ENCODE results near the gene SLC4A9.
A peak's percentile ranks its signal among the peaks of the same experiment; 100 is the strongest.

The SLC4A9 gene

DNA sequence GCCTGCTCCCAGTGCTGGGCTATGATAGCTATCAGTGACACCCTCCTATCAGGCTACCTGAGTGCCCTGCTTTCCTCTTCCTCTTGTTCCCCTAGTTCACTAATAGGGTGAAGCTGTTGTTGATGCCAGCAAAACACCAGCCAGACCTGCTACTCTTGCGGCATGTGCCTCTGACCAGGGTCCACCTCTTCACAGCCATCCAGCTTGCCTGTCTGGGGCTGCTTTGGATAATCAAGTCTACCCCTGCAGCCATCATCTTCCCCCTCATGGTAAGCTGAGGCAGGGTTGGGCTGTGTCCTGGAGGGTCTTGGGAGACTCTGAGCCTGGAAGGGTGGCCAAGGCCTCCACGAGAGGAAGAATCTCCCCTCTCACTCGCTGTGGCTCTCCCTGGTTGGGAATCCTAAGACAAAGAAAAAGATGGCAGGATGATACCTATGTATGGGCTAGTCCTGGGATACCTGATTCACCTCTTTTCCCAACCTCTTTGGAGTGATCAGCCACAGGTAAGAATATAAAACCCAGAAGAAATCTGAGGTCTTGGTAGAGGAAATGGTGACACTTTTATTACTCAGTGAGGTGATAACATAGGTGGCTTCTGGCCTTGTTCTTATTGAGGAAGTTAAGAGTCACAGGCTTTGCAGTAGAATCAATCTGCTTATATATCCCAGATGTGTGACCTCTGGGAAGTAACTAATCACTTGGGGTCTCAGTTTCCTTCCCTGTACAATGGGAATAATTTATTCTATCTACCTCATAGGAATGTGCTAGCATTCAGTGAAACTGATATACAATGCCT is 11.6 kb downstream of the SLC4A9 start:
- TF ChIP-seq, protein P1, sequence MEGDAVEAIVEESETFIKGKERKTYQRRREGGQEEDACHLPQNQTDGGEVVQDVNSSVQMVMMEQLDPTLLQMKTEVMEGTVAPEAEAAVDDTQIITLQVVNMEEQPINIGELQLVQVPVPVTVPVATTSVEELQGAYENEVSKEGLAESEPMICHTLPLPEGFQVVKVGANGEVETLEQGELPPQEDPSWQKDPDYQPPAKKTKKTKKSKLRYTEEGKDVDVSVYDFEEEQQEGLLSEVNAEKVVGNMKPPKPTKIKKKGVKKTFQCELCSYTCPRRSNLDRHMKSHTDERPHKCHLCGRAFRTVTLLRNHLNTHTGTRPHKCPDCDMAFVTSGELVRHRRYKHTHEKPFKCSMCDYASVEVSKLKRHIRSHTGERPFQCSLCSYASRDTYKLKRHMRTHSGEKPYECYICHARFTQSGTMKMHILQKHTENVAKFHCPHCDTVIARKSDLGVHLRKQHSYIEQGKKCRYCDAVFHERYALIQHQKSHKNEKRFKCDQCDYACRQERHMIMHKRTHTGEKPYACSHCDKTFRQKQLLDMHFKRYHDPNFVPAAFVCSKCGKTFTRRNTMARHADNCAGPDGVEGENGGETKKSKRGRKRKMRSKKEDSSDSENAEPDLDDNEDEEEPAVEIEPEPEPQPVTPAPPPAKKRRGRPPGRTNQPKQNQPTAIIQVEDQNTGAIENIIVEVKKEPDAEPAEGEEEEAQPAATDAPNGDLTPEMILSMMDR (IDR thresholded peaks at IDR 0.05) = no peak
- Mint-ChIP-seq H3K4me1 (peaks cover 8% of the 10 kb centered on the region), H3K27ac (no peak overlapping the region), H3K27me3 (ENCODE audit: low read depth, poor library complexity) (peaks cover 1% of the 10 kb centered on the region), H3K36me3 (ENCODE audit: low read depth) (no peaks in the 10 kb centered on the region), H3K9me3 (no peaks in the 10 kb centered on the region), H3K4me3 (no peak overlapping the region)
- no peak for DNase-seq

DNA sequence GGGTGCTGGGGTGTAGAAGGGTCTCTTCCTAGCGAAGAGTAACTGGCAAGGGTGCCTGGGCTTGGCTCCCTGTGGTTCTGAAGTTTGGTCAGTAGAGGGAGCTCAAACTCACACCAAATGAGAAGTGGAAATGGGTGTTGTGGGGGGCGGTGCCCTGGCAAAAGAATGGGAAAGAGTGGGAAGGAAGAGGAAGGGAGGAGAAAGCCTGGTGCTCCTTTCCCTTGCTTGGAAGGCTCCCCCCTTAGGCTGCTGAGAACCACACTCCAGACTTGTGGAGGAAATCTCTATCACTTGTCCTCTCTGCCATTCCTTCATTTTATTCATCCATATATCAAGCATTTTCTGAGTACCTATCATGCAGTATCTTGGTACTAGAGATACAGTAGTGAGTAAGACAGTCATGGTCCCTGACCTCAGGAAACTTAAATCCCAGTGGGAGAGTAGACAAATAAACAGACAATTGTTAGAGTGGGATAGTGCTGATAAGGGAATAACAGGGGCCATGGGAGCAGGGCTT is 13.0 kb downstream of the SLC4A9 start:
- Mint-ChIP-seq H3K27me3 (ENCODE audit: low read depth, poor library complexity) (peaks cover 4% of the 10 kb centered on the region), H3K9me3 (no peaks in the 10 kb centered on the region), H3K4me1 (peaks cover 8% of the 10 kb centered on the region), H3K36me3 (ENCODE audit: low read depth) (no peaks in the 10 kb centered on the region), H3K27ac (no peak overlapping the region), H3K4me3 (no peak overlapping the region)
- TF ChIP-seq, protein P1 (IDR thresholded peaks at IDR 0.05) = peak; percentile 80
- DNase-seq = peak; percentile 75

DNA sequence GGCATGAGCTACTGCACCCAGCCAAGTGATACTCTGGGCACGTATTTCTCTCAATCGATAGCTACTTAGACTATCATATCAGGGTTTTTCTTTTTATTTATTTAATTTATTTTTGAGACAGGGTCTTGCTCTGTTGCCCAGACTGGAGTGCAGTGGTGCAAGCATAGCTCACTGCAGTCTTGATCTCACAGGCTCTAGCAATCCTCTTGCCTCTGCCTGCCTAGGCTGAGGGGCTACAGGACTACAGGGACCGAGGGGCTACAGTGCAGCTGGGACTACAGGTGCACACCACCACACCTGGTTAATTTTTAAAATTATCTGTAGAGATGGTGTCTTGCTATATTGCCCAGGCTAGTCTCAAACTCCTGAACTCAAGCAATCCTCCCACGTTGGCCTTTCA is 21.4 kb downstream of the SLC4A9 start:
- TF ChIP-seq, protein P1 (IDR thresholded peaks at IDR 0.05) = no peak
- Mint-ChIP-seq H3K27ac (no peak overlapping the region), H3K4me1 (no peaks in the 10 kb centered on the region), H3K27me3 (ENCODE audit: low read depth, poor library complexity) (peaks cover 4% of the 10 kb centered on the region), H3K9me3 (peaks cover 4% of the 10 kb centered on the region), H3K36me3 (ENCODE audit: low read depth) (no peaks in the 10 kb centered on the region), H3K4me3 (no peak overlapping the region)
- no peak for DNase-seq

DNA sequence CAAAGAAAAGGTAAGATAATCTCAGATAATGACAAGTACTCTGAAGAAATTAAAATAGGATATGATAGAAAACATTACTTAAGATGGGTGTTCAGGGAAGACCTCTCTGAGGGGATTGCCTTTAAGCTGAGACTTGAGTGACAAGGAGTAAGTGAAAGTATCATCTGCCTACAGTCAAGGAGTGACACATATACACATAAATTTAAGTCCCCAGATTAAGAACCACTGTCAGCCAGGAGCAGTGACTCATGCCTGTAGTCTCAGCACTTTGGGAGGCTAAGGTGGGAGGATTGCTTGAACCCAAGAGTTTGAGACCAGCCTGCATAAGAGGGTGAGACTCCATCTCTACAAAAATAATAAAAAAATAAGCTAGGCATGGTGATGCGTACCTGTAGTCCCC is 22.0 kb downstream of the SLC4A9 start:
- Mint-ChIP-seq H3K27me3 (ENCODE audit: low read depth, poor library complexity) (no peaks in the 10 kb centered on the region), H3K9me3 (peaks cover 4% of the 10 kb centered on the region)

DNA sequence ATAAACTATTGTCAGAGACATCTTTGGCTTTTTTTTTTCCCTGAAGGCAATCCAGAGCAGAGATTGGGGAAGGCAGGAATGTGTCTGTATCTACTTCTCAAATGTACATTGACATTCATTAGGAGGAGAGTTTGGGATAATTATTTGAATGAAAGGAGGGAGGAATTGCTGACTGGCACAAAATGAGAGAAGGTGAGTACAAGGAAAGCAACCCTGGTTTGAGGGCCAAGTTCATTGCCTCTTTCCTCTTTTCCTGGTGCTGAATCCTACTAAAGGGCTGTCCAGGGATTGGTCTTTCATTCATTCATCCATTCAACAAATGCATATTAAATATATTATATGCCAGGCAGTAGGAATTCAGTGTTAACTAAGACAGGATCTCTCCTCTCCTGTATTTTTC is 22.9 kb downstream of the SLC4A9 start:
- Mint-ChIP-seq H3K36me3 (ENCODE audit: low read depth) (no peaks in the 10 kb centered on the region), H3K9me3 (peaks cover 4% of the 10 kb centered on the region), H3K27me3 (ENCODE audit: low read depth, poor library complexity) (no peaks in the 10 kb centered on the region), H3K4me3 (no peak overlapping the region), H3K27ac (no peak overlapping the region), H3K4me1 (no peaks in the 10 kb centered on the region)
- TF ChIP-seq, protein P1 (IDR thresholded peaks at IDR 0.05) = no peak
- DNase-seq = no peak

More for the DNA sequence above, 22.0 kb downstream of the SLC4A9 start:
- H3K36me3 Mint-ChIP-seq (ENCODE audit: low read depth) = no peaks in the 10 kb centered on the region
- DNase-seq = no peak
- no peak overlapping the region for H3K27ac Mint-ChIP-seq
- no peaks in the 10 kb centered on the region for H3K4me1 Mint-ChIP-seq
- no peak overlapping the region for H3K4me3 Mint-ChIP-seq
- TF ChIP-seq, protein P1 (IDR thresholded peaks at IDR 0.05) = no peak

DNA sequence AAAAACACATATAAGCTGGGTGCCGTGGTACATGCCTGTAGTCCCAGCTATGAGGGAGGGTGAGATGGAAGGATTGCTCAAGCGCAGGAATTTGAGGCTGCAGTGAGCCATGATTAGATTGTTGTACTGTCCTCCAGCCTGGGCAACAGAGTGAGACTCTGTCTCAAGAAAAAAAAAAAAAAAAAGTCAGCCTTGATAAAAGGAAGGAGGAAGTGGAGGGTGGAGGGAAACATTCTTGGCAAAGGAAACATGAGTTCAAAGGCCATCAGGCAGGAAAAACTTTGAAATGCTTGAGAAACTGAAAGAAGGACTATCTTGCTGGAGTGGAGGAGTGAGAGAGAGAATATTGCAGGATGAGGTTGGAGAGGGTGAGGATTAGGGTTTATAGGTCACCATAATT is 23.3 kb downstream of the SLC4A9 start:
- H3K4me1 Mint-ChIP-seq = no peaks in the 10 kb centered on the region
- no peak overlapping the region for H3K27ac Mint-ChIP-seq
- no peaks in the 10 kb centered on the region for H3K36me3 Mint-ChIP-seq (ENCODE audit: low read depth)
- TF ChIP-seq, protein P1 (IDR thresholded peaks at IDR 0.05) = no peak
- H3K9me3 Mint-ChIP-seq = peaks cover 4% of the 10 kb centered on the region
- DNase-seq = no peak
- H3K27me3 Mint-ChIP-seq (ENCODE audit: low read depth, poor library complexity) = no peaks in the 10 kb centered on the region
- H3K4me3 Mint-ChIP-seq = no peak overlapping the region
